HS-27A (cell line): ENCODE data around the gene AICDA.

Experiments
- DNase-seq: peaks from one replicate; pipeline ENCODE4 v3.0.0-alpha.2; 2012; ENCODE audit warnings: low read depth, missing footprints

AICDA gene

GRCh38 chr12:8554451-8555195 lies 58.0 kb downstream of the AICDA start:
- peak; percentile 34 for DNase-seq

- DNase-seq = no peak
These were observed 59.5 kb downstream of the AICDA start for GRCh38 chr12:8553088-8553627.
